Stimulated activated CD4-positive, alpha-beta T cell treated with anti-CD3 and anti-CD28 coated beads, Interleukin-1b, Interleukin-23, amount 100 ng/mL, for 1 hour (primary cell): ENCODE measurements around the gene SH3BP4.
"Not testable (repeated sequence)": the region's sequence is repeated elsewhere in the genome, so short reads cannot be mapped to it uniquely, and the experiment has no call there.

ENCODE experiments used
- DNase-seq, 2 donors: peaks; one replicate each; pipeline ENCODE4 v3.0.0-alpha.2; 2020; ENCODE audit warnings: low read depth in 2 of 2

SH3BP4 gene

GRCh38 chr2:235011929-235012631, 60.3 kb downstream of the SH3BP4 start:
- no peak for DNase-seq

GRCh38 chr2:235017441-235017840, 65.6 kb downstream of the SH3BP4 start:
- DNase-seq, result no peak

- DNase-seq, result no peak
Measured at GRCh38 chr2:235018838-235019237, 67.0 kb downstream of the SH3BP4 start.

- not testable (repeated sequence) for DNase-seq
Measured at GRCh38 chr2:235020141-235020540, 68.3 kb downstream of the SH3BP4 start.

GRCh38 chr2:235021752-235022151, 69.9 kb downstream of the SH3BP4 start:
- no peak for DNase-seq

- no peak for DNase-seq
Measured at GRCh38 chr2:235024191-235024860, 72.5 kb downstream of the SH3BP4 start.

- DNase-seq, result no peak
Measured at GRCh38 chr2:235024931-235025773, 73.3 kb downstream of the SH3BP4 start.

GRCh38 chr2:235025800-235026536, 74.2 kb downstream of the SH3BP4 start:
- no peak for DNase-seq

GRCh38 chr2:235026649-235027557, 75.1 kb downstream of the SH3BP4 start:
- no peak for DNase-seq

- no peak for DNase-seq
Measured at GRCh38 chr2:235027558-235028214, 75.9 kb downstream of the SH3BP4 start.

GRCh38 chr2:235028646-235029045, 76.8 kb downstream of the SH3BP4 start:
- no peak for DNase-seq

GRCh38 chr2:235029054-235029453, 77.2 kb downstream of the SH3BP4 start:
- DNase-seq, result no peak

GRCh38 chr2:235030126-235030525, 78.3 kb downstream of the SH3BP4 start:
- DNase-seq, result no peak

GRCh38 chr2:235030936-235031335, 79.1 kb downstream of the SH3BP4 start:
- no peak for DNase-seq

GRCh38 chr2:235031686-235032373, 80.0 kb downstream of the SH3BP4 start:
- no peak for DNase-seq

- DNase-seq, result no peak
Measured at GRCh38 chr2:235032466-235032865, 80.6 kb downstream of the SH3BP4 start.

GRCh38 chr2:235032949-235033348, 81.1 kb downstream of the SH3BP4 start:
- no peak for DNase-seq

GRCh38 chr2:235034265-235035118, 82.7 kb downstream of the SH3BP4 start:
- DNase-seq, result no peak
